A549 (cell line): ENCODE data around the gene DHX38. TPM values are rescaled to one million over a fixed set of nuclear protein-coding genes. Genes with fewer than 3 reads are reported as not detected.

Source experiments
- ATAC-seq, 2 experiments: fragments of 200-7000 bp in 1 of 2; fragments of >200 bp in 1 of 2; cut with Nextera tagmentation in 1 of 2; cut with Tn5 transposase in 1 of 2; 3 replicates each; pipeline versions ENCODE4 v1.8.0 to v1.9.1; 2018 to 2020; ENCODE audit warnings: mild to moderate bottlenecking in 1 of 2, moderate library complexity in 1 of 2
- CTCF ChIA-PET: fragments of 300-600 bp; sonication (Branson Sonifier 250); formaldehyde crosslinking; extraction: SDS; loops from one replicate; lab custom pipeline; 2021; ENCODE audit warnings: antibody characterized with exemption, inconsistent platforms; lab: Yijun Ruan, JAX
- POLR2A ChIA-PET: fragments of 350-600 bp; formaldehyde crosslinking; extraction: SDS; loops from one replicate; lab custom pipeline; 2021; ENCODE audit warnings: antibody characterized with exemption, inconsistent platforms; lab: Yijun Ruan, JAX
- DNase-seq, 2 experiments: peaks; one replicate each; pipeline versions ENCODE4 v3.0.0 to v3.0.0-alpha.2; 2011 to 2016; ENCODE audit warnings: low read depth in 1 of 2, low spot score in 1 of 2
- FAIRE-seq: peaks from 2 replicates; lab custom pipeline; 2011; peaks lifted over from hg19 to GRCh38; lab: Jason Lieb, UNC
- H3K27ac ChIP-seq, 2 experiments: fragments of >200 bp; sonication (Bioruptor Twin); formaldehyde crosslinking; 3 replicates each; pipeline ENCODE4 v1.5.1; 2016 to 2017
- H3K4me1 ChIP-seq: fragments of >200 bp; sonication (Bioruptor Twin); formaldehyde crosslinking; 3 replicates; pipeline ENCODE4 v1.6.1; 2016
- H3K4me2 ChIP-seq: fragments of >200 bp; sonication (Bioruptor Twin); formaldehyde crosslinking; 3 replicates; pipeline ENCODE4 v1.6.1; 2016
- H3K4me3 ChIP-seq: fragments of >200 bp; sonication (Bioruptor Twin); formaldehyde crosslinking; 3 replicates; pipeline ENCODE4 v1.5.1; 2016
- H3K9me3 ChIP-seq: fragments of >200 bp; sonication (Bioruptor Twin); formaldehyde crosslinking; 3 replicates; pipeline ENCODE4 v1.6.1; 2016
- CBX8 ChIP-seq: fragments of 200-600 bp; sonication (generic); IDR thresholded peaks from 2 replicates; pipeline ENCODE4 v1.6.1; 2016
- CHD2 ChIP-seq: fragments of 150-350 bp; IDR thresholded peaks from 2 replicates; pipeline ENCODE4 v1.6.1; 2014; ENCODE audit warnings: low read length; ENCODE audit not compliant: partially characterized antibody
- CHD4 ChIP-seq: fragments of 200-600 bp; sonication (generic); IDR thresholded peaks from 2 replicates; pipeline ENCODE4 v1.6.1; 2016; ENCODE audit warnings: antibody characterized with exemption, mild to moderate bottlenecking, borderline replicate concordance
- FOXS1 ChIP-seq: fragments of 250-450 bp; sonication (Bioruptor Pico); IDR thresholded peaks from 2 replicates; pipeline ENCODE4 v1.5.0; 2020; ENCODE audit warnings: mild to moderate bottlenecking, moderate library complexity
- GATA3 ChIP-seq: IDR thresholded peaks from 2 replicates; pipeline ENCODE4 v1.6.1; 2012; ENCODE audit warnings: borderline replicate concordance
- JUNB ChIP-seq: fragments of >200 bp; sonication (Bioruptor Twin); formaldehyde crosslinking; IDR thresholded peaks from 2 replicates; pipeline ENCODE4 v1.6.1; 2016
- MAFK ChIP-seq: fragments of 450-650 bp; IDR thresholded peaks from 2 replicates; pipeline ENCODE4 v1.6.1; 2014; ENCODE audit not compliant: partially characterized antibody
- NPAS2 ChIP-seq: fragments of 250-450 bp; sonication (Bioruptor Pico); IDR thresholded peaks from 2 replicates; pipeline ENCODE4 v1.8.0; 2022; ENCODE audit warnings: mild to moderate bottlenecking, moderate library complexity, borderline replicate concordance
- POLR2AphosphoS2 ChIP-seq: conservative IDR thresholded peaks from 2 replicates; pipeline ENCODE4 v1.6.1; 2012; ENCODE audit warnings: low read length, improper control_type of control experiment, inconsistent platforms
- RFX5 ChIP-seq: fragments of 450-650 bp; IDR thresholded peaks from 2 replicates; pipeline ENCODE4 v1.7.1; 2014; ENCODE audit warnings: antibody characterized with exemption, mild to moderate bottlenecking, moderate library complexity
- ZFP36 ChIP-seq: fragments of 450-650 bp; IDR thresholded peaks from 2 replicates; pipeline ENCODE4 v1.6.1; 2014; ENCODE audit warnings: borderline replicate concordance; ENCODE audit not compliant: partially characterized antibody
- ZNF302 ChIP-seq: fragments of 250-450 bp; sonication (Bioruptor Pico); IDR thresholded peaks from 2 replicates; pipeline ENCODE4 v1.9.0; 2021; ENCODE audit warnings: inconsistent platforms, mild to moderate bottlenecking, moderate library complexity
- WGBS: methylation state at CpG from one replicate; pipeline ENCODE4 v1.1.6; 2017; ENCODE audit errors: missing lambda C conversion rate; 5-methylcytosine and 5-hydroxymethylcytosine counted together
- polyA plus RNA-seq, 4 experiments: library from polyadenylated mRNA; depleted of rRNA in 3 of 4; stranded (reverse); fragments of >200 nt; fragmentation: RNase III in 1 of 4; extraction: RNeasy Plus Mini Kit Qiagen cat#74134 plus additional on column Dnase treatment in 1 of 4; gene quantifications; 2 replicates in 3 of 4; 3 replicates in 1 of 4; pipeline ENCODE4 v1.2.3, GENCODE V29; 2011 to 2017
- TF ChIP-seq, protein P1 (sequence below): fragments of 250-450 bp; sonication (Bioruptor Pico); IDR thresholded peaks from 2 replicates; pipeline ENCODE4 v1.5.0; 2021; ENCODE audit warnings: mild to moderate bottlenecking, moderate library complexity, borderline replicate concordance
- TF ChIP-seq, protein P2 (sequence below): fragments of >200 bp; sonication (Bioruptor Twin); formaldehyde crosslinking; IDR thresholded peaks from 3 replicates; pipeline ENCODE4 v1.5.1; 2016
- TF ChIP-seq, protein P3 (sequence below): fragments of 150-350 bp; IDR thresholded peaks from 2 replicates; pipeline ENCODE4 v1.6.1; 2014; ENCODE audit warnings: low read depth, mild to moderate bottlenecking, low read length
- TF ChIP-seq, protein P4 (sequence below): IDR thresholded peaks from 2 replicates; pipeline ENCODE4 v1.6.1; 2012
- TF ChIP-seq, protein P5 (sequence below): fragments of >200 bp; sonication (Bioruptor Twin); formaldehyde crosslinking; IDR thresholded peaks from 2 replicates; pipeline ENCODE4 v1.6.1; 2016
- TF ChIP-seq, protein P6 (sequence below): fragments of 200-600 bp; sonication (generic); IDR thresholded peaks from 2 replicates; pipeline ENCODE4 v1.6.1; 2016; ENCODE audit warnings: antibody characterized with exemption, mild to moderate bottlenecking, moderate library complexity
- TF ChIP-seq, protein P7 (sequence below): fragments of >200 bp; sonication (Bioruptor Twin); formaldehyde crosslinking; IDR thresholded peaks from 3 replicates; pipeline ENCODE4 v1.6.1; 2016

DHX38 gene
- polyA plus RNA-seq, 2 of the 4 experiments (the other 2 are of a cell fraction) = 41.9 to 80.6 TPM

DNA sequence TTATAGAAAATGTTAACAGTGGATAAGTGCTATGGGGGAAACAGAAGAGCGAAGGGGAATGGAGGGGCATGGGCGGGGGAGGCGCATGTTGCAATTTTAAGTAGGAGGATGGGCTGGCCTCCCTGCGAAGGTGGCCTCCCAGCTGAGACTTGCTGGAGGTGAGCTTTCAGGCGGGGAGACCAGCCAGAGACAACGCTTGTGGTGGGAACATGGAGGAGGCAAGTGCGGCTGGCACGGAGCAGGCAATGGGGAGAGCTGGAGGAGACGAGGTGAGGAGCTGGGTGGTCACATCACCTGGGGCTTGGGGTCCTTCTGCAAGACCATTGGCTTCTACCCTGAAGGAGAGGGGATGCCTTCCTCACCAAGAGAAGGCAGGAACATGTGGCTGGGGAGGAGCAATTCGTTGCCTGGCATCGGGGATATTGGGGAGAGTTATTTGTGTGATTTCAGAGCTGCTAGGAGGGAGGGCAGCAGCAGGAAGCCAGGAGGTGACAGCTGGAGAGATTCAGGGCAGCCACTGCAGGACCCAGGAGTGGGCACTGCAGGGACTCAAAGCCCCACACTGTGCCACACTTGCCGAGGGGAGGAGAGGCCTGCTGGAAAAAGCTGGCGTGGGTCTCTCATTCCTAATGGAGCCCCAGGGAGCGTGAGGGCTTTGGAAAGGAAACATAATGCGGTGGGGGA is 43.9 kb downstream of the DHX38 start:
- POLR2A ChIA-PET = no interaction called here
- DNase-seq = no peak
- 46% methylated on average over 15 of the region's 15 CpGs for WGBS

DNA sequence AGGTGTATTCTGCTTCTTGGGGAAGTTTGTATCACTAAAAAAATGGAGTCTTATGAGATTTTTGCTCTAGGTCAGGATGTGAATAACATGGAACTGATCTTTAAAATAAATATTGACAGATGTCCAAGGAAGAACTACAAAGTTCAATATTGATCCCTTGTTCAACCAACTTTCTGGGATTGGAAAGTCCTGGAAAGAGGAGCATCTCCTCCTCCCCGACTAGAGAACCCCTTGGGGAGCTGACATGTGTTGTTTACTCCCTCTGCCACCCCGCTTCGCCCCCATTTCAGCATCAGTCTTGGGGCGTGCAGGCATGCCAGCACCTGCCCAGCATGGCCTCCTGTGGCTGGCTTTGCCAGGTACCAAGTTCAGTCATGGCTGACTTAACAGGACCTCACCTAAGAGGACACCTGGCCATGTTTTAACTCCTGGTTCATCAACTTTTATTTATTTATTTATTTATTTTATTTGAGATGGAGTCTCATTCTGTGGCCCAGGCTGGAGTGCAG is 44.5 kb downstream of the DHX38 start:
- CTCF ChIA-PET = interaction anchor here (0.6 to 2.9 kb wide), 3 partner anchors 13 to 19 kb away, joined by 3 to 11 read pairs (median 5); no protein-coding TSS in a partner anchor
- no peak overlapping the region for H3K4me3 ChIP-seq
- POLR2A ChIA-PET = no interaction called here
- DNase-seq (no peak), ATAC-seq (no peak), FAIRE-seq (no peak)
- 51% methylated on average over 4 of the region's 4 CpGs for WGBS
- H3K9me3 ChIP-seq = no peaks in the 10 kb centered on the region
- H3K4me2 ChIP-seq = no peak overlapping the region
- no peak overlapping the region for H3K27ac ChIP-seq
- H3K4me1 ChIP-seq = no peaks in the 10 kb centered on the region
- no peak for TF ChIP-seq POLR2AphosphoS2
- no peak for TF ChIP-seq ZFP36
- TF ChIP-seq, protein P1, sequence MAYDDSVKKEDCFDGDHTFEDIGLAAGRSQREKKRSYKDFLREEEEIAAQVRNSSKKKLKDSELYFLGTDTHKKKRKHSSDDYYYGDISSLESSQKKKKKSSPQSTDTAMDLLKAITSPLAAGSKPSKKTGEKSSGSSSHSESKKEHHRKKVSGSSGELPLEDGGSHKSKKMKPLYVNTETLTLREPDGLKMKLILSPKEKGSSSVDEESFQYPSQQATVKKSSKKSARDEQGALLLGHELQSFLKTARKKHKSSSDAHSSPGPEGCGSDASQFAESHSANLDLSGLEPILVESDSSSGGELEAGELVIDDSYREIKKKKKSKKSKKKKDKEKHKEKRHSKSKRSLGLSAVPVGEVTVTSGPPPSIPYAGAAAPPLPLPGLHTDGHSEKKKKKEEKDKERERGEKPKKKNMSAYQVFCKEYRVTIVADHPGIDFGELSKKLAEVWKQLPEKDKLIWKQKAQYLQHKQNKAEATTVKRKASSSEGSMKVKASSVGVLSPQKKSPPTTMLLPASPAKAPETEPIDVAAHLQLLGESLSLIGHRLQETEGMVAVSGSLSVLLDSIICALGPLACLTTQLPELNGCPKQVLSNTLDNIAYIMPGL (CRISPR knock-in tag) = no peak
- TF ChIP-seq, protein P2, sequence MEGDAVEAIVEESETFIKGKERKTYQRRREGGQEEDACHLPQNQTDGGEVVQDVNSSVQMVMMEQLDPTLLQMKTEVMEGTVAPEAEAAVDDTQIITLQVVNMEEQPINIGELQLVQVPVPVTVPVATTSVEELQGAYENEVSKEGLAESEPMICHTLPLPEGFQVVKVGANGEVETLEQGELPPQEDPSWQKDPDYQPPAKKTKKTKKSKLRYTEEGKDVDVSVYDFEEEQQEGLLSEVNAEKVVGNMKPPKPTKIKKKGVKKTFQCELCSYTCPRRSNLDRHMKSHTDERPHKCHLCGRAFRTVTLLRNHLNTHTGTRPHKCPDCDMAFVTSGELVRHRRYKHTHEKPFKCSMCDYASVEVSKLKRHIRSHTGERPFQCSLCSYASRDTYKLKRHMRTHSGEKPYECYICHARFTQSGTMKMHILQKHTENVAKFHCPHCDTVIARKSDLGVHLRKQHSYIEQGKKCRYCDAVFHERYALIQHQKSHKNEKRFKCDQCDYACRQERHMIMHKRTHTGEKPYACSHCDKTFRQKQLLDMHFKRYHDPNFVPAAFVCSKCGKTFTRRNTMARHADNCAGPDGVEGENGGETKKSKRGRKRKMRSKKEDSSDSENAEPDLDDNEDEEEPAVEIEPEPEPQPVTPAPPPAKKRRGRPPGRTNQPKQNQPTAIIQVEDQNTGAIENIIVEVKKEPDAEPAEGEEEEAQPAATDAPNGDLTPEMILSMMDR = no peak
- TF ChIP-seq FOXS1 = no peak
- no peak for TF ChIP-seq CHD4
- TF ChIP-seq, protein P3, sequence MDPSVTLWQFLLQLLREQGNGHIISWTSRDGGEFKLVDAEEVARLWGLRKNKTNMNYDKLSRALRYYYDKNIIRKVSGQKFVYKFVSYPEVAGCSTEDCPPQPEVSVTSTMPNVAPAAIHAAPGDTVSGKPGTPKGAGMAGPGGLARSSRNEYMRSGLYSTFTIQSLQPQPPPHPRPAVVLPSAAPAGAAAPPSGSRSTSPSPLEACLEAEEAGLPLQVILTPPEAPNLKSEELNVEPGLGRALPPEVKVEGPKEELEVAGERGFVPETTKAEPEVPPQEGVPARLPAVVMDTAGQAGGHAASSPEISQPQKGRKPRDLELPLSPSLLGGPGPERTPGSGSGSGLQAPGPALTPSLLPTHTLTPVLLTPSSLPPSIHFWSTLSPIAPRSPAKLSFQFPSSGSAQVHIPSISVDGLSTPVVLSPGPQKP = no peak

More for the DNA sequence above, 43.9 kb downstream of the DHX38 start:
- no peak overlapping the region for H3K27ac ChIP-seq
- ATAC-seq = no peak
- no peaks in the 10 kb centered on the region for H3K9me3 ChIP-seq
- no peak overlapping the region for H3K4me3 ChIP-seq
- no peak for FAIRE-seq
- TF ChIP-seq CBX8 (no peak), ZFP36 (no peak), JUNB (no peak), GATA3 (no peak), ZNF302 (no peak), CHD2 (no peak), RFX5 (no peak), NPAS2 (CRISPR knock-in tag) (no peak), MAFK (no peak)
- TF ChIP-seq, protein P4, sequence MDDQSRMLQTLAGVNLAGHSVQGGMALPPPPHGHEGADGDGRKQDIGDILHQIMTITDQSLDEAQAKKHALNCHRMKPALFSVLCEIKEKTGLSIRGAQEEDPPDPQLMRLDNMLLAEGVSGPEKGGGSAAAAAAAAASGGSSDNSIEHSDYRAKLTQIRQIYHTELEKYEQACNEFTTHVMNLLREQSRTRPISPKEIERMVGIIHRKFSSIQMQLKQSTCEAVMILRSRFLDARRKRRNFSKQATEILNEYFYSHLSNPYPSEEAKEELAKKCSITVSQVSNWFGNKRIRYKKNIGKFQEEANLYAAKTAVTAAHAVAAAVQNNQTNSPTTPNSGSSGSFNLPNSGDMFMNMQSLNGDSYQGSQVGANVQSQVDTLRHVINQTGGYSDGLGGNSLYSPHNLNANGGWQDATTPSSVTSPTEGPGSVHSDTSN = no peak
- TF ChIP-seq, protein P2 = no peak
- TF ChIP-seq, protein P5, sequence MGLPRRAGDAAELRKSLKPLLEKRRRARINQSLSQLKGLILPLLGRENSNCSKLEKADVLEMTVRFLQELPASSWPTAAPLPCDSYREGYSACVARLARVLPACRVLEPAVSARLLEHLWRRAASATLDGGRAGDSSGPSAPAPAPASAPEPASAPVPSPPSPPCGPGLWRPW = no peak
- TF ChIP-seq, protein P6, sequence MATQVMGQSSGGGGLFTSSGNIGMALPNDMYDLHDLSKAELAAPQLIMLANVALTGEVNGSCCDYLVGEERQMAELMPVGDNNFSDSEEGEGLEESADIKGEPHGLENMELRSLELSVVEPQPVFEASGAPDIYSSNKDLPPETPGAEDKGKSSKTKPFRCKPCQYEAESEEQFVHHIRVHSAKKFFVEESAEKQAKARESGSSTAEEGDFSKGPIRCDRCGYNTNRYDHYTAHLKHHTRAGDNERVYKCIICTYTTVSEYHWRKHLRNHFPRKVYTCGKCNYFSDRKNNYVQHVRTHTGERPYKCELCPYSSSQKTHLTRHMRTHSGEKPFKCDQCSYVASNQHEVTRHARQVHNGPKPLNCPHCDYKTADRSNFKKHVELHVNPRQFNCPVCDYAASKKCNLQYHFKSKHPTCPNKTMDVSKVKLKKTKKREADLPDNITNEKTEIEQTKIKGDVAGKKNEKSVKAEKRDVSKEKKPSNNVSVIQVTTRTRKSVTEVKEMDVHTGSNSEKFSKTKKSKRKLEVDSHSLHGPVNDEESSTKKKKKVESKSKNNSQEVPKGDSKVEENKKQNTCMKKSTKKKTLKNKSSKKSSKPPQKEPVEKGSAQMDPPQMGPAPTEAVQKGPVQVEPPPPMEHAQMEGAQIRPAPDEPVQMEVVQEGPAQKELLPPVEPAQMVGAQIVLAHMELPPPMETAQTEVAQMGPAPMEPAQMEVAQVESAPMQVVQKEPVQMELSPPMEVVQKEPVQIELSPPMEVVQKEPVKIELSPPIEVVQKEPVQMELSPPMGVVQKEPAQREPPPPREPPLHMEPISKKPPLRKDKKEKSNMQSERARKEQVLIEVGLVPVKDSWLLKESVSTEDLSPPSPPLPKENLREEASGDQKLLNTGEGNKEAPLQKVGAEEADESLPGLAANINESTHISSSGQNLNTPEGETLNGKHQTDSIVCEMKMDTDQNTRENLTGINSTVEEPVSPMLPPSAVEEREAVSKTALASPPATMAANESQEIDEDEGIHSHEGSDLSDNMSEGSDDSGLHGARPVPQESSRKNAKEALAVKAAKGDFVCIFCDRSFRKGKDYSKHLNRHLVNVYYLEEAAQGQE = no peak
- TF ChIP-seq, protein P7, sequence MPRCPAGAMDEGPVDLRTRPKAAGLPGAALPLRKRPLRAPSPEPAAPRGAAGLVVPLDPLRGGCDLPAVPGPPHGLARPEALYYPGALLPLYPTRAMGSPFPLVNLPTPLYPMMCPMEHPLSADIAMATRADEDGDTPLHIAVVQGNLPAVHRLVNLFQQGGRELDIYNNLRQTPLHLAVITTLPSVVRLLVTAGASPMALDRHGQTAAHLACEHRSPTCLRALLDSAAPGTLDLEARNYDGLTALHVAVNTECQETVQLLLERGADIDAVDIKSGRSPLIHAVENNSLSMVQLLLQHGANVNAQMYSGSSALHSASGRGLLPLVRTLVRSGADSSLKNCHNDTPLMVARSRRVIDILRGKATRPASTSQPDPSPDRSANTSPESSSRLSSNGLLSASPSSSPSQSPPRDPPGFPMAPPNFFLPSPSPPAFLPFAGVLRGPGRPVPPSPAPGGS = no peak
- no peaks in the 10 kb centered on the region for H3K4me1 ChIP-seq
- CTCF ChIA-PET = interaction anchor here (2.1 to 2.9 kb wide), 2 partner anchors 13 kb away, joined by 5 to 11 read pairs; no protein-coding TSS in a partner anchor
- H3K4me2 ChIP-seq = no peak overlapping the region
